NCI-H446 (cell line): ENCODE measurements around the gene DNAI7.
A peak's percentile ranks its signal among the peaks of the same experiment; 100 is the strongest.

Experiments used
- DNase-seq, 2 experiments: peaks; one replicate each; lab custom pipeline; 2025; lab: John Stamatoyannopoulos, UW

The DNAI7 gene, protein sequence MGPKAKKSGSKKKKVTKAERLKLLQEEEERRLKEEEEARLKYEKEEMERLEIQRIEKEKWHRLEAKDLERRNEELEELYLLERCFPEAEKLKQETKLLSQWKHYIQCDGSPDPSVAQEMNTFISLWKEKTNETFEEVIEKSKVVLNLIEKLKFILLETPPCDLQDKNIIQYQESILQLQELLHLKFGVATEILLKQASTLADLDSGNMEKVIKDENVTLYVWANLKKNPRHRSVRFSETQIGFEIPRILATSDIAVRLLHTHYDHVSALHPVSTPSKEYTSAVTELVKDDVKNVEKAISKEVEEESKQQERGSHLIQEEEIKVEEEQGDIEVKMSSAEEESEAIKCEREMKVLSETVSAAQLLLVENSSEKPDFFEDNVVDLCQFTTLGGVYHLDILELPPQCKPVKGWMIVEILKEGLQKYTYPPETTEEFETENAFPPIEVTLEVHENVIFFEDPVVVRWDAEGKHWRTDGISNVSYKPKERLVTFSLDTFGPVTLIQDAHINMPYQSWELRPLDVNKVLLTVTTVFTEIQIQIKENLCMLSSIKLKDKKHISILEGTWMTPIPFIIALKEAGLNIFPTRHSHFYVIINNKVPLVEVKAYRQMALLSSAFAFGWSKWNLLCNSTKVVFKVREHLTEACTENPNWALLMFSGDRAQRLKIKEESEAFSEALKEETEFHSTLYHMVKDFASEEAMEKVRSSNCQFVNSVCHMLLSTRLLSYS

GRCh38 chr12:25195056-25195971, at the start of gene DNAI7, which contains the start of gene ETFRF1:
DNAI7 (minus strand) TSS chr12:25195160; CDS start chr12:25195078, 82 bp downstream.
ETFRF1 (plus strand) TSS chr12:25195237; CDS start chr12:25203957, 8,720 bp downstream.
- peak; percentile 79 to 95 for DNase-seq

DNA sequence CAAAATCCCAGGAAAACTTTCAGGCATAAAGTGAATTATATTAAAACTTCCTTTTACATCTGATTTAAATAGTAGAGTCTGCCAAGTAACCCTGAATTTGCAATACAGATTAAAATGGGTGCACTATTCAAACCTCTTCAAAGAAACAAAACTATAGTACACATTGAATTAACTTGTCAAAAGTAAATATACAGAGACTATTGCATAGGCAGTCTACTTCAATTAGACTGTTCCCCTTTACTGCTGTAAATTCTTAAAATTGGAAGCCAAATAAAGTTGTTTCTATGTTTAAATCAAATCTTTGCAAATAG, 48.7 kb upstream of the DNAI7 start:
- DNase-seq, result no peak

- DNase-seq, result no peak
These were observed 48.2 kb upstream of the DNAI7 start for GRCh38 chr12:25242981-25243679.

- peak in 1 of 2 experiments; percentile 11 for DNase-seq
These were observed 46.4 kb upstream of the DNAI7 start for GRCh38 chr12:25241167-25242020.

DNA sequence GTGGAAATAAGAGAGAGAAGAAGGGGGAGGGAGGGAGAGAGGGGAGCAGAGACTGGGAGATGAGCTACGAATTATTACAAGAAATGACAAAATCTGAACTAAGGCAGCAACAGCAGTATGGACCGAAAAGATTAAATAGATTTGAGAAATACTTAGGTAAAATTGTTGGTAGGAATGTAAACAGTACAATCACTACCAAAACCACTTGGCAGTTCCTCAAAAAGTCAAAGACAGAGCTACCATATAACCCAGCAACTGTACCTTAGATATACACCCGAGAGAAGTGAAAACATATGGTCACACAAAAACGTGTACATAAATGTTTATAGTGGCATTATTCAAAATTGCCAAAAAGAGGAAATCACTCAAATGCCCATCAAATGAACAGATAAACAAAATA, 41.7 kb upstream of the DNAI7 start:
- no peak for DNase-seq

- DNase-seq, result no peak
These were observed 41.2 kb upstream of the DNAI7 start for GRCh38 chr12:25236190-25236589.

DNA sequence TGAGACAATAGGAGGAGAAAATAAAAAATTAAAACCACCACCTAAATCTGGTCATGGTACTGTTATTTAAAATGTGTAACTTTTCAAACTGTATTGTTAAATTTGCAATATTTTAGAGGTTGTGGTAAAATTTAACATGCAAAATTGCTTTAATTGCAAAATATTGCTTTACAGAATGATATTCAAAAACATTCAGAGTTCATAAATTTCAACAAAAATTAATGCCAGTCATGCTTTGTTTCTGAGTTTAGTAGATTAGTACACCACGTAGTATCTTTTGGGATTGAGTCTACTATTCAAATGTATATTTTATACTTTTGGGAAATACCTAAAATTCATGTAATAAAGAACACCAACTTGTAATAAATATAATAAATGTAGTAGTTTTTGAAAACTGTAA, 18.4 kb upstream of the DNAI7 start:
- DNase-seq, result no peak

DNA sequence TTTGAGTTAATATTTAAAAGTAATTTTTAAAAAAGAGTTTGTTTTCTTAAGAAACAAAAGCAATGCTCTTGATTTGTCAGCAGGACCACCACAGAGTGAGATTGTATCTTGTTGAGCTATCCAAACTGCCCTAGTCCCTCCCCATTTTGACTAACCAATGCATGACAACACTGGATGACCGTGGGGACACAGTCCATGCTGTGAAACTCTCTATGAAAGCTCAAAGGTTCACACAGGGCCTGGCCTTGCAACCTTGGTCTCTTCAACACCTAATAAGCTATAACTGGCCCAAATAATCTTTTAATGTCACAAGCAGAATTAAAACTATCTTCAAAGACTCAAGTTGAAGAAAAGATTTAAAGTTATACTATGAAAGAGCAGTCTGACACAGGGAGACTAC, 13.6 kb upstream of the DNAI7 start:
- no peak for DNase-seq

DNA sequence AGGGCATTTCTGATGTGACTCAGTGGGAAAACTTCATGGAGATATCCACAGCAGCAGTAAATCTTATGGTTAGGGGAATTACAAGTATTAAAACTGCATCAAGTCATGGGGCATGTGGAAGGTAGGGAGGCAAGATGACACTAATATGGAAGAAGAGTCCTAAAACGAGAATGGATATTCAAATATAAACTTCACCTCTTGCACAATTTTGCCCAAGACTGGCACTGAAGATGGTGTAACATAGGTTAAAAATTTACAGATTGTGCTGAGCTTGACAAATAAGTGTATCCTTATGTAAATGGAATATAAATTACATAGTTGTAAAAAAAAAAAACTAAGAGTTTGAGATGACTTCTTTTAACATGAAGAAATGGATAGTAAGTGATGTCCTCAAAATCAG, 12.9 kb upstream of the DNAI7 start:
- DNase-seq, result no peak

DNA sequence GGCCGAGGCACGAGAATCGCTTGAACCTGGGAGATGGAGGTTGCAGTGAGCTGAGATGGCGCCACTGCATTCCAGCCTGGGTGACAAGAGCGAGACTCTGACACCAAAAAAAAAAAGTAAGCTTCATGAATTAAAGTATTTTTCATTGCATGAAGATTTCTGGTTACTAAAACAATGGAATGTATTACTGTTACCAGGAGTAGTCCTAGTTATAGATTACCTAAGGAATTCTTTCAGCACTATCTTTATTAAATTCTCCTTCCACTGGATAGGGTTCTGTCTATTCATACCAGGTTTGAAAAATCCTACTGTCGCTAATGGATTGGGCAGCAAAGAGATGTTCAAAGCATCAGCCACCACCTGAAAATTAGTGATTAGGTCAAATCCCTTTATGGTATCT, 12.5 kb upstream of the DNAI7 start:
- no peak for DNase-seq

DNA sequence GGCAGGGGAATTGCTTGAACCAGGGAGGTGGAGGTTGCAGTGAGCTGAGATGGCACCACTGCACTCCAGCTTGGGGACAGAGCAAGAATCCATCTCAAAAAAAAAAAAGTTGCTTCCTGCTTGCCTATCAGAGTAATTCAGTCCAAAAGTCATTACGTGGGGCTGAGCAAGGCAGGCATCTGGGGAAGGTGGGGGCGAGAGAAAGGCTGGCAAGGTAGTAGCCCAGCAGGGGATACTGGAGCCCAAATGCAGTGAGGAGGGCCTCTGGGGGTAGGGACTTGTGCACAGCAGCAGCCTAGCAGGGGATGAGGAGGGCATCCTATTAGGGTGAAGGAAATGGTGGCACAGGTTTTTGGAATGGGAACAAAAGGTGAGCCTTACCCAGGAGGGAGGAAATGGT, 7.2 kb upstream of the DNAI7 start:
- DNase-seq, result no peak

GRCh38 chr12:25200703-25201102, 5.7 kb upstream of the DNAI7 start:
- no peak for DNase-seq

DNA sequence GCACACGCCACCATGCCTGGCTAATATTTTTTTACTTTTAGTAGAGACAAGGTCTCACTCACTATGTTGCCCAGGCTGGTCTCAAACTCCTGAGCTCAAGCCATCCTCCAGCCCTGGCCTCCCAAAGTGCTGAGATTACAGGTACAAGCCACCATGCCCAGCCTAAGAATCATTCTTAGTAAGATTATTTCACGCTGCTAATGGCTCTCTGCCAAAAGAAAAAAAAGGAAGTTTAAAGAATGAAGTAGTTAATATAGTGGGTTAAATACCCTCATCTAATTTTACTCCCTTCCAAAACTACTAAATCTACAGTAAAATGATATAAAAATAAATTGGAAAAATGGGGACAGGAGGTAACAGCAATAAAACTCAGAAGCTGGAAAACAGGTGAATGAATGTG, 2.6 kb upstream of the DNAI7 start:
- DNase-seq, result no peak

DNA sequence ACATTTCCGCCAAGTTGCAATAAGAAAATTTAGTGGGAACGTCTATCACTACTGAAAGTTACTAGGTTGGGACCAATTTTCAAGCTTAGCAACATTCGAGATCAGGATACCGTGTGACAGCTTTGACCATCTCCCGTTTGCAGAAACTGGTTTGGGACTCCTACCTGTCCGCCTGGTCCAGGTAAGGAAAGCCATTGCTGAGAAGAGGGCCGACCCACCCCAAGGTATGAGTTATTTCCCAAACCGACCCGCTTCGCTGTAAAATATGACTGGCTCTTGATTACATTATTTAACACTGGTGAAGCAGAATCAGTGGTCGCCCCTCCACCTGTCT, 271 bp downstream of the DNAI7 start:
- DNase-seq, result no peak

DNA sequence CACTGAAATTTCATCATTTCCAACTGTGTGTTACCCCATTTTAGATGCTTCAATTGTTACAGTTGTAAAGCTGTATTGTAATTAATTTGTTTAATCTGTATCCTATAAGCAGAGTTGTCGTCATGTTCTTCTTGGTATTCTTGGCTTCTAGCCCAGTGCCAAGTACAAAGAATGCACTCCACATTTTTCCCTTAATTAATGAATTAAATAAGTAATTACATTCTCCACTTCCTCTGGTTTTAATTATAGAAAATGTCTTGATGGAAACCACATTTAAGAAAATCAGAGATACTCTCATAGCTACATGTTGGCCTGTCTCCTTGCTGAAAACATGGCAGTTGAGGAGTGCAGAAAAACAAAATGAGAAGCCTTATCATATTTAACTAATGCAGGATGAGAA, 746 bp downstream of the DNAI7 start:
- no peak for DNase-seq

GRCh38 chr12:25190793-25191192, 4.2 kb downstream of the DNAI7 start:
- no peak for DNase-seq

DNA sequence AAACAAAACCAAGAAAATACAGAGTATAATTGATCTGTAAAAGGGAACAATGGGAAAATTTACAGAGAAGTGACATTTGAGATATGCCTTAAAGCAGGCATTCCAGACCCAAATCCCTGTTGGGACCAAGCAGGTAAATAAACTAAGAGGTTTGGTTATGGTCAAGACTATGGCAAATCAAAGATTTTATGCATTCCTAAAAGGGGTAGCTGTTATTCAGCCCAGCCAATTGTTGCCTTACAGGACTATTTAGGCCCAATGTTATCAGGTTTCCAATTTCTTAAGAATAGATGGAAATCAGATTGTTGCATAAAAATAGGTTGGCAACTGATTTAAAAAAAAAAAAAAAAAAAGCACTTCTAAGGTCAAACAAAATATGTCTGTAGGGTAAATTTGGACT, 5.3 kb downstream of the DNAI7 start:
- no peak for DNase-seq

- no peak for DNase-seq
These were observed 7.2 kb downstream of the DNAI7 start for GRCh38 chr12:25187781-25188180.

GRCh38 chr12:25186788-25187402, 8.1 kb downstream of the DNAI7 start:
- no peak for DNase-seq

DNA sequence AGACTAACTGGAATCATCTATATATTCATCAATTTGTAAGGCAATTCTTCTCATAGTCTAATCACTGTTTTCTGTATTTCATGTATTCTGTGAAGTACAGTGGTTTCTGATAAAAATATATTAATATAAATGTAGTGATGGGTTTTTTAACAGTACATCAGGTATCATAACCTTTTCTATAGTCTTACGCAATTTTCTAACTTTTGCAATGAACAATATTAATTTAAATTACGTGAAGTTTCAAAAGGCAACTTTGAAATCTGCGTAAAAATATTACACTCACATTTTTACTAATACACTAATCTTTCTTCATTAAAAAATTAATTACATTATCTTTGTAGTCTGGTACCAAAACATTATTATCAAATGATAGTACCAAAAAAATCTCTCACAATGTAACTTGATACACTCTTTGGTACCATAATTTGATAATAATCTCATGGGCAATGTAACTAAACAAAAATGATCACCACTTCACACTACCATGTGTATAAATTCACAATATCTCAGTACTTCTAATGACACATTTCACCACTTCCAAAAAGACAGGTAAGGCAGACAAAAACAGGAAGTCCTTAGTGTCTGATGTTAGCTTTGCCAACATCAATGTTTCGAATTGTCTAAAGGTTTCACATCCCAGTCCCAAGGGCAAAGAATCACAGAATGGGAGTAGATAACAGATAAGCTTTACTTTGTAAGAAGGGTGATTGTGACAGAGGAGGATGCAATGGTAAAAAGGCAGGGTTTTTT, 8.7 kb downstream of the DNAI7 start:
- no peak for DNase-seq
